NT2/D1 (cell line): ENCODE data around the gene BTLA.
A peak's percentile ranks its signal among the peaks of the same experiment; 100 is the strongest.

Source experiments
- DNase-seq: peaks from one replicate; pipeline ENCODE4 v3.0.0-alpha.2; 2011; ENCODE audit warnings: low read depth, low spot score
- H3K27me3 ChIP-seq: 2 replicates; pipeline ENCODE4 v1.6.0; 2011; ENCODE audit warnings: mild to moderate bottlenecking; ENCODE audit not compliant: insufficient read length, insufficient read depth
- H3K36me3 ChIP-seq: 2 replicates; pipeline ENCODE4 v1.6.1; 2011; ENCODE audit warnings: mild to moderate bottlenecking, low read length, mixed read lengths; ENCODE audit not compliant: insufficient read depth, insufficient read length
- H3K4me1 ChIP-seq: 2 replicates; pipeline ENCODE4 v1.5.1; 2011; ENCODE audit not compliant: insufficient read depth, insufficient read length
- H3K4me3 ChIP-seq: 2 replicates; pipeline ENCODE4 v1.5.1; 2011; ENCODE audit warnings: low read depth; ENCODE audit not compliant: insufficient read length
- H3K9ac ChIP-seq: 2 replicates; pipeline ENCODE4 v1.6.0; 2011; ENCODE audit warnings: low read depth; ENCODE audit not compliant: insufficient read length
- H3K9me3 ChIP-seq: 2 replicates; pipeline ENCODE4 v1.5.1; 2011; ENCODE audit warnings: mild to moderate bottlenecking, low read length; ENCODE audit not compliant: insufficient read depth
- SUZ12 ChIP-seq: IDR thresholded peaks from 2 replicates; pipeline ENCODE4 v1.6.1; 2011; ENCODE audit not compliant: insufficient read length, insufficient read depth; ENCODE audit errors: extremely low read depth
- YY1 ChIP-seq: IDR thresholded peaks from 2 replicates; pipeline ENCODE4 v1.6.1; 2011; ENCODE audit not compliant: insufficient read length, insufficient read depth
- ZNF274 ChIP-seq: IDR thresholded peaks from 2 replicates; pipeline ENCODE4 v1.6.1; 2011; ENCODE audit warnings: mild to moderate bottlenecking, low read depth, low read length

Gene BTLA

GRCh38 chr3:112476346-112476745 is 22.9 kb downstream of the BTLA start:
- Histone ChIP-seq H3K27me3 (no peaks in the 10 kb centered on the region), H3K36me3 (no peaks in the 10 kb centered on the region), H3K9me3 (0 out of 2 replicates have a peak, but pooled peaks cover 4% of the 10 kb centered on the region), H3K9ac (no peak overlapping the region), H3K4me3 (no peak overlapping the region), H3K4me1 (peaks cover 5% of the 10 kb centered on the region)
- no peak for DNase-seq
- TF ChIP-seq ZNF274 (no peak), YY1 (no peak), SUZ12 (no peak)

DNA sequence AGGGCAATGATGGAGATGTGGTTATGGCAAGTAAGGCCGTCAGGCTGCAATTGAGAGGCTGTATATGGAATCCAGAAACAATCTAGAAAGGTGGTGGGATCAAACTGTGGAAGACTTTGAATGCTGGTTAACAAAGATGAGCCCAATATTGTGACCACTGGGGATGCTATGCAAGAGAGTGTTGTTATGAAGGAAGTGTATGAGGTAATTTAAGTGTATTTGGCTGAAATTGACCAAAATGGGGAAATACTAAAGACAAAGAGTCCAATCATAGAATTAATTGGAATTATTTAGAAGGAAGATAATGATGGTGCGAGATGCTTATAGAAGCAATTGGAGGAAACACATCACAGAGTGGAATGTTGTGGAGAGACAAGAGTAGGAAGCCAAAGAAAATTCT is 24.5 kb downstream of the BTLA start:
- Histone ChIP-seq H3K4me1 (no peaks in the 10 kb centered on the region), H3K9me3 (no peaks in the 10 kb centered on the region), H3K36me3 (no peaks in the 10 kb centered on the region), H3K27me3 (no peaks in the 10 kb centered on the region), H3K4me3 (no peak overlapping the region), H3K9ac (no peak overlapping the region)
- no peak for DNase-seq
- TF ChIP-seq SUZ12 = no peak
- TF ChIP-seq ZNF274 = no peak
- TF ChIP-seq YY1 = no peak

DNA sequence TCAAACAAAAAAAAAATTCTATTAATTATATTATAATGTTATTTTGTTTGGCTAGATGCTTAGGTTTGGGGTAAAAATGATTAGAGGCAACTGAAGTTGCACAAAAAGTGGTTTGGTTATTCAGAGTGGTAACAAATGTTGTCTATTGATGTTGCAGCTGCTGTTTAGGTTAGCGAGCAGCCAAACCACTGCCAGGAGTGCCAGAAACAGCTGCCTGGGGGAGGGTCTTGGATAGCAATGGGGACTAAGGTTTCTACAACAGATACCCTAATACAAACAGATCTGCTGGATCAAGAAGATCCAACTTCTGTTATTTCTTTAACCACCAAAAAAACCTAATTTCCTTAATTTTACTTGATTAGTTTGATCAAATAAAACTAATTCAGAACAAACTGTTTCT is 26.6 kb downstream of the BTLA start:
- Histone ChIP-seq H3K36me3 (no peaks in the 10 kb centered on the region), H3K4me3 (no peak overlapping the region), H3K27me3 (no peaks in the 10 kb centered on the region), H3K4me1 (no peaks in the 10 kb centered on the region), H3K9me3 (no peaks in the 10 kb centered on the region), H3K9ac (no peak overlapping the region)
- TF ChIP-seq ZNF274 = no peak
- TF ChIP-seq SUZ12 = no peak
- no peak for TF ChIP-seq YY1
- no peak for DNase-seq

DNA sequence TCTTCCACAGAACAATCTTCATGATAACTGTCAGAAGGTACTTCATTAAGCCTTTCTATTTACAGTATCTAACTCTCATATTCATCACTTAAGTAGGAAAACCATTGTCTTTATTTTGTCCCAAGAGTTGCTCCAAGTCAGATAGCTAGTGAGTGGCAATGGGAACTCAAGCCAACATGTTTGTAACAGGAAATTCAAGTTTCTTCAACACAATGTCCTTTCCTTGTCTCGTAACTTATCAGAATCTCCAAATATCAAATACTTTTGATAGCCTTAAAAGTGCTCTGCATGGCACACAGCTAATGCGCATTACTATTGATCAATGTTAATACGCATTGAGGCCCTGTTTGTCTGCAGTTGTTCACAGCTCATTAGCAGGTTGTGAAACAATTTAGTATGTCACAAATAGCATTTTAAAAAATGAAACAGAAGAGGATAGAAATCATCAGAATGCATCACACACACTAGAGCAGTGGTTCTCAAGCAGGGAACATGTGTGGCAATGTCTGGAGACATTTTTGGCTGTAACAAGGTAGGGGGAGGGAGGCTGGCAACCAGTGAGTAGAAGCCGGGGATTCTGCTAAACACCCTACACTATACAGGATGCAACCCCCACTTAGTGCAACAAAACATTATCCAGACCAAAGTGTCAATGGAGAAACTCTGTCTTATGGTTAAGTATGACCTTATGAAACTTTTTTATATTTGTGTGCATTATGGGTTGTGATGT is 27.5 kb downstream of the BTLA start:
- Histone ChIP-seq H3K9ac (no peak overlapping the region), H3K36me3 (no peaks in the 10 kb centered on the region), H3K4me3 (no peak overlapping the region), H3K27me3 (no peaks in the 10 kb centered on the region), H3K4me1 (no peaks in the 10 kb centered on the region), H3K9me3 (no peaks in the 10 kb centered on the region)
- DNase-seq = no peak
- TF ChIP-seq SUZ12 = no peak
- TF ChIP-seq YY1 = no peak
- no peak for TF ChIP-seq ZNF274

- Histone ChIP-seq H3K4me1 (no peaks in the 10 kb centered on the region), H3K4me3 (no peak overlapping the region), H3K9me3 (no peaks in the 10 kb centered on the region), H3K9ac (no peak overlapping the region), H3K27me3 (no peaks in the 10 kb centered on the region), H3K36me3 (no peaks in the 10 kb centered on the region)
- DNase-seq = no peak
- TF ChIP-seq SUZ12 (no peak), YY1 (no peak), ZNF274 (no peak)
Measured at GRCh38 chr3:112470788-112471187, 28.5 kb downstream of the BTLA start.

DNA sequence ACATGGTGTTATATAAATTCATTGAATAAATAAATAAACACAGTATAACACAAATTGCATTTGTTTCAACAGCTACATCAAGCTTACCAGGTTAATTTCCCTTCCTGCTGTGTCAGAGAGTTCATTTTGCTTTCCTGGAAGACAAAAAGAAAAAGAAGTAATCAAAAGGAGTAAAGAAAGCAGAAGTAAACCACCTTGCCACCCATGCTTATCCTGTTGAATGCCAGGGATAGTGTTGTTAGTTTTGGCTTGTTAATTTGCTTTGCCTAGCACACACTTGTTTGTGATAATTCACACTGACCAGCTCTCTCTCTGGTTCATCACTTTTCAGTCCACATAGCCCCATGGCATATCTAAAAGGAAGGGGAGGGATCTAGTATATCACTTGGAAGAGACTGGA is 29.6 kb downstream of the BTLA start:
- H3K36me3 ChIP-seq = no peaks in the 10 kb centered on the region
- no peak overlapping the region for H3K9ac ChIP-seq
- no peaks in the 10 kb centered on the region for H3K4me1 ChIP-seq
- H3K9me3 ChIP-seq = no peaks in the 10 kb centered on the region
- H3K4me3 ChIP-seq = no peak overlapping the region
- H3K27me3 ChIP-seq = no peaks in the 10 kb centered on the region
- TF ChIP-seq ZNF274 (no peak), SUZ12 (no peak), YY1 (no peak)
- DNase-seq = no peak

GRCh38 chr3:112467539-112467938 is 31.7 kb downstream of the BTLA start:
- no peak overlapping the region for H3K4me3 ChIP-seq
- H3K27me3 ChIP-seq = no peaks in the 10 kb centered on the region
- H3K9ac ChIP-seq = no peak overlapping the region
- no peak for DNase-seq
- no peaks in the 10 kb centered on the region for H3K9me3 ChIP-seq
- H3K36me3 ChIP-seq = no peaks in the 10 kb centered on the region
- H3K4me1 ChIP-seq = no peaks in the 10 kb centered on the region
- TF ChIP-seq SUZ12 (no peak), ZNF274 (no peak), YY1 (no peak)

GRCh38 chr3:112466020-112466419 is 33.3 kb downstream of the BTLA start:
- peak; percentile 16 for DNase-seq
- Histone ChIP-seq H3K4me1 (no peaks in the 10 kb centered on the region), H3K4me3 (no peak overlapping the region), H3K9me3 (no peaks in the 10 kb centered on the region), H3K36me3 (no peaks in the 10 kb centered on the region), H3K9ac (no peak overlapping the region), H3K27me3 (no peaks in the 10 kb centered on the region)
- TF ChIP-seq SUZ12 (no peak), YY1 (no peak), ZNF274 (no peak)
